NCI-H460 (cell line): ENCODE results near the gene ZNRF4. TPM values are rescaled to one million over a fixed set of nuclear protein-coding genes. Genes with fewer than 3 reads are reported as not detected.
"Not testable (repeated sequence)": the region's sequence is repeated elsewhere in the genome, so short reads cannot be mapped to it uniquely, and the experiment has no call there.

Source experiments
- DNase-seq: peaks from one replicate; pipeline ENCODE4 v3.0.0-alpha.2; 2016; ENCODE audit warnings: low read depth; ENCODE audit errors: extremely low read depth
- polyA plus RNA-seq: library from polyadenylated mRNA; depleted of rRNA; stranded (reverse); fragments of >200 nt; gene quantifications from 2 replicates; pipeline ENCODE4 v1.2.3, GENCODE V29; 2014; cell fraction: nucleus; rRNA removed
- total RNA-seq: library from RNA; depleted of rRNA; stranded (reverse); fragments of >200 nt; shearing (Covaris generic); gene quantifications from 2 replicates; pipeline ENCODE4 v1.2.3, GENCODE V29; 2014; rRNA removed

The ZNRF4 gene
- not detected in 2 replicates for total RNA-seq
- polyA plus RNA-seq = not detected in 2 replicates

- DNase-seq = no peak
Measured at GRCh38 chr19:5455367-5456129, at the start of gene ZNRF4. Gene ZNRF4, plus strand, starts transcription at chr19:5455417. Its CDS starts 75 bp downstream, at chr19:5455492.

GRCh38 chr19:5406198-5406597 lies 49.0 kb upstream of the ZNRF4 start:
- not testable (repeated sequence) for DNase-seq

- no peak for DNase-seq
Measured at GRCh38 chr19:5406816-5407215, 48.4 kb upstream of the ZNRF4 start.

- DNase-seq = peak; percentile 4
Measured at GRCh38 chr19:5407356-5407755, 47.9 kb upstream of the ZNRF4 start.

GRCh38 chr19:5417495-5418436 lies 37.5 kb upstream of the ZNRF4 start:
- DNase-seq = no peak

GRCh38 chr19:5418677-5419076 lies 36.5 kb upstream of the ZNRF4 start:
- DNase-seq = no peak

- no peak for DNase-seq
Measured at GRCh38 chr19:5420953-5421352, 34.3 kb upstream of the ZNRF4 start.

- no peak for DNase-seq
Measured at GRCh38 chr19:5423567-5424125, 31.6 kb upstream of the ZNRF4 start.

GRCh38 chr19:5424192-5424973 lies 30.8 kb upstream of the ZNRF4 start:
- no peak for DNase-seq

- DNase-seq = no peak
Measured at GRCh38 chr19:5425260-5425659, 30.0 kb upstream of the ZNRF4 start.

GRCh38 chr19:5430237-5430636 lies 25.0 kb upstream of the ZNRF4 start:
- DNase-seq = no peak

- DNase-seq = no peak
Measured at GRCh38 chr19:5432687-5433086, 22.5 kb upstream of the ZNRF4 start.

- DNase-seq = no peak
Measured at GRCh38 chr19:5434351-5434917, 20.8 kb upstream of the ZNRF4 start.

- DNase-seq = no peak
Measured at GRCh38 chr19:5434970-5435641, 20.1 kb upstream of the ZNRF4 start.

GRCh38 chr19:5435642-5436017 lies 19.6 kb upstream of the ZNRF4 start:
- no peak for DNase-seq

GRCh38 chr19:5436106-5436947 lies 18.9 kb upstream of the ZNRF4 start:
- no peak for DNase-seq

- no peak for DNase-seq
Measured at GRCh38 chr19:5436948-5437306, 18.3 kb upstream of the ZNRF4 start.

- DNase-seq = not testable (repeated sequence)
Measured at GRCh38 chr19:5438756-5439155, 16.5 kb upstream of the ZNRF4 start.

- DNase-seq = no peak
Measured at GRCh38 chr19:5439452-5439851, 15.8 kb upstream of the ZNRF4 start.
